ENCODE data around the gene PIGS. TPM values are rescaled to one million over a fixed set of nuclear protein-coding genes. Genes with fewer than 3 reads are reported as not detected.

The PIGS gene
- total and polyA plus RNA-seq, 2 of the 13 experiments (the other 11 are each of a cell fraction or from before 2014, with no cell fraction given) = 31.7 to 42.6 TPM

- Histone ChIP-seq H3K4me2 (ENCODE audit: low read depth, low read length) (no peak overlapping the region), H3K36me3 (replicated peaks in 1 of 2; ENCODE audit: control insufficient read depth in 1 of 2, insufficient read depth in 2 of 2, low read length in 2 of 2) (no peaks in the 10 kb centered on the region), H3K4me1 (ENCODE audit: insufficient read depth, low read length) (peaks cover 37% of the 10 kb centered on the region), H3K27me3 (ENCODE audit: control insufficient read depth in 1 of 2, insufficient read depth in 2 of 2, low read length in 2 of 2) (peaks cover 6 to 44% of the 10 kb centered on the region in 2 experiments), H3K9me3 (ENCODE audit: low read length) (no peaks in the 10 kb centered on the region), H4K20me1 (ENCODE audit: insufficient read depth, low read length) (no peaks in the 10 kb centered on the region), H2AFZ (ENCODE audit: low read length) (no peak overlapping the region), H3K79me2 (ENCODE audit: insufficient read depth, low read length) (no peaks in the 10 kb centered on the region), H3K4me3 (replicated peaks in 1 of 3; ENCODE audit: insufficient read depth in 1 of 3, low read depth in 2 of 3, low read length in 3 of 3) (no peak overlapping the region), H3K27ac (ENCODE audit: extremely low read length, insufficient read depth, low read length) (no peak overlapping the region), H3K9ac (ENCODE audit: insufficient read depth, low read depth, low read length) (no peak overlapping the region)
- ChIA-PET CTCF (ENCODE audit: low intra/inter-chr PET ratio, low total read pairs) (no interaction called here), POLR2A (no interaction called here)
- in situ Hi-C loops (cut with HindIII; ENCODE audit: extremely low pct_ligation_motif_present, low pct_unique_long_range_greater_than_20kb) = no loop called here
- FAIRE-seq (no peak), DNase-seq (ENCODE audit: low spot score) (no peak), ATAC-seq (no peak)
- TF ChIP-seq CREB1 (IDR thresholded peaks at IDR 0.05) (peak; percentile 84), CREB1 (CRISPR knock-in tag; IDR thresholded peaks at IDR 0.05) (no peak), TRIM22 (IDR thresholded peaks at IDR 0.05) (no peak)
- TF ChIP-seq, protein P1, sequence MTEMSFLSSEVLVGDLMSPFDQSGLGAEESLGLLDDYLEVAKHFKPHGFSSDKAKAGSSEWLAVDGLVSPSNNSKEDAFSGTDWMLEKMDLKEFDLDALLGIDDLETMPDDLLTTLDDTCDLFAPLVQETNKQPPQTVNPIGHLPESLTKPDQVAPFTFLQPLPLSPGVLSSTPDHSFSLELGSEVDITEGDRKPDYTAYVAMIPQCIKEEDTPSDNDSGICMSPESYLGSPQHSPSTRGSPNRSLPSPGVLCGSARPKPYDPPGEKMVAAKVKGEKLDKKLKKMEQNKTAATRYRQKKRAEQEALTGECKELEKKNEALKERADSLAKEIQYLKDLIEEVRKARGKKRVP (CRISPR knock-in tag; IDR thresholded peaks at IDR 0.05) = 0 out of 4 replicates have a peak, but pooled peaks of 1 of the 2 experiments have one; percentile 0
- intact Hi-C loops (cut with micrococcal nuclease; ENCODE audit: unreplicated experiment) = no loop called here
- no TSS peak for BruUV-seq (replicated peaks)
- WGBS (ENCODE audit: low lambda C conversion rate) = 71% methylated on average over 6 of the region's 15 CpGs
Observed at GRCh38 chr17:28523876-28524275, 47.4 kb downstream of the PIGS start.

DNA sequence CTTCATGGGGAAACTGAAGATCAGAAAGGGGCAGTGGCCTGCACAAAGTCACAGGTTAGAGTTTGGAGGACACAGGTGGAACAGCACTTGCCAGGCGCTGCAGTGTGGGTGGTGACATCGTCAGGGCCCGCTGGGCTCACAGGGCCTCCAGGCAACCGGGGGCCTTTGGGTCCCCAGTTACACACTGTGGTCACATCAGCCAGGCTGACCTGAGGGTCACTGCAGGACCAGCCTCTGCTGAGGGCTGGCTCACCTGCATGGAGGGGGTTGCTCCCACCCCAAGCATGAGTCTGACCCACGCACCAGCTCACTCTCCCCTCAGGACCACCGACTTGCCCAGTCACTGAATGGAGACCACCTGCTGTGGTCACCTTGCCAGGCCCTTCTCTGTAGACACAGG is 48.1 kb downstream of the PIGS start:
- Histone ChIP-seq H3K27me3 (ENCODE audit: control insufficient read depth in 1 of 2, insufficient read depth in 2 of 2, low read length in 2 of 2) (peaks cover 4 to 44% of the 10 kb centered on the region in 2 experiments), H3K9me3 (ENCODE audit: low read length) (no peaks in the 10 kb centered on the region), H4K20me1 (ENCODE audit: insufficient read depth, low read length) (no peaks in the 10 kb centered on the region), H3K79me2 (ENCODE audit: insufficient read depth, low read length) (no peaks in the 10 kb centered on the region), H3K9ac (ENCODE audit: insufficient read depth, low read depth, low read length) (no peak overlapping the region), H3K4me1 (ENCODE audit: insufficient read depth, low read length) (peaks cover 37% of the 10 kb centered on the region), H3K4me3 (replicated peaks in 1 of 3; ENCODE audit: insufficient read depth in 1 of 3, low read depth in 2 of 3, low read length in 3 of 3) (no peak overlapping the region), H3K4me2 (ENCODE audit: low read depth, low read length) (no peak overlapping the region), H3K36me3 (replicated peaks in 1 of 2; ENCODE audit: control insufficient read depth in 1 of 2, insufficient read depth in 2 of 2, low read length in 2 of 2) (no peaks in the 10 kb centered on the region), H2AFZ (ENCODE audit: low read length) (no peak overlapping the region), H3K27ac (ENCODE audit: extremely low read length, insufficient read depth, low read length) (no peak overlapping the region)
- in situ Hi-C loops (cut with HindIII; ENCODE audit: extremely low pct_ligation_motif_present, low pct_unique_long_range_greater_than_20kb) = no loop called here
- ATAC-seq = no peak
- intact Hi-C loops (cut with micrococcal nuclease; ENCODE audit: unreplicated experiment) = no loop called here
- no peak for DNase-seq (ENCODE audit: low spot score)
- no TSS peak for BruUV-seq (replicated peaks)
- no CpG with 5 or more reads among the region's 6 CpGs for WGBS (ENCODE audit: low lambda C conversion rate)
- ChIA-PET CTCF (ENCODE audit: low intra/inter-chr PET ratio, low total read pairs) (no interaction called here), POLR2A (no interaction called here)
- FAIRE-seq = no peak
- TF ChIP-seq, protein P2, sequence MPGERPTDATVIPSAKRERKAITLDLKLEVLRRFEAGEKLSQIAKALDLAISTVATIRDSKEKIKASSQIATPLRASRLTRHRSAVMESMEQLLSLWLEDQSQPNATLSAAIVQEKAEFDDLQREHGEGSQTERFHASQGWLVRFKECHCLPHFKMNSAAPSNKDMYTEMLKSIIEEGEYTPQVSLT (CRISPR knock-in tag; IDR thresholded peaks at IDR 0.05; ENCODE audit: borderline replicate concordance, low read depth) = no peak
- TF ChIP-seq, protein P3, sequence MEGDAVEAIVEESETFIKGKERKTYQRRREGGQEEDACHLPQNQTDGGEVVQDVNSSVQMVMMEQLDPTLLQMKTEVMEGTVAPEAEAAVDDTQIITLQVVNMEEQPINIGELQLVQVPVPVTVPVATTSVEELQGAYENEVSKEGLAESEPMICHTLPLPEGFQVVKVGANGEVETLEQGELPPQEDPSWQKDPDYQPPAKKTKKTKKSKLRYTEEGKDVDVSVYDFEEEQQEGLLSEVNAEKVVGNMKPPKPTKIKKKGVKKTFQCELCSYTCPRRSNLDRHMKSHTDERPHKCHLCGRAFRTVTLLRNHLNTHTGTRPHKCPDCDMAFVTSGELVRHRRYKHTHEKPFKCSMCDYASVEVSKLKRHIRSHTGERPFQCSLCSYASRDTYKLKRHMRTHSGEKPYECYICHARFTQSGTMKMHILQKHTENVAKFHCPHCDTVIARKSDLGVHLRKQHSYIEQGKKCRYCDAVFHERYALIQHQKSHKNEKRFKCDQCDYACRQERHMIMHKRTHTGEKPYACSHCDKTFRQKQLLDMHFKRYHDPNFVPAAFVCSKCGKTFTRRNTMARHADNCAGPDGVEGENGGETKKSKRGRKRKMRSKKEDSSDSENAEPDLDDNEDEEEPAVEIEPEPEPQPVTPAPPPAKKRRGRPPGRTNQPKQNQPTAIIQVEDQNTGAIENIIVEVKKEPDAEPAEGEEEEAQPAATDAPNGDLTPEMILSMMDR (CRISPR knock-in tag; IDR thresholded peaks at IDR 0.05) = no peak
- TF ChIP-seq HMG20B (CRISPR knock-in tag; conservative IDR thresholded peaks at IDR 0.05) (no peak), TAF1 (CRISPR knock-in tag; IDR thresholded peaks at IDR 0.05) (no peak), POLR2AphosphoS2 (IDR thresholded peaks at IDR 0.05; ENCODE audit: low read depth, low read length) (no peak), ZNF431 (CRISPR knock-in tag; IDR thresholded peaks at IDR 0.05; ENCODE audit: borderline replicate concordance, low read depth) (no peak), FOXA3 (CRISPR knock-in tag; IDR thresholded peaks at IDR 0.05) (no peak), MED13 (CRISPR knock-in tag; IDR thresholded peaks at IDR 0.05) (no peak), ZNF564 (CRISPR knock-in tag; IDR thresholded peaks at IDR 0.05) (no peak)
